NT2/D1 (cell line): Measurements from ENCODE around the gene ZNF397.

Experiments used
- SUZ12 ChIP-seq: IDR thresholded peaks from 2 replicates; pipeline ENCODE4 v1.6.1; 2011; ENCODE audit not compliant: insufficient read length, insufficient read depth; ENCODE audit errors: extremely low read depth
- YY1 ChIP-seq: IDR thresholded peaks from 2 replicates; pipeline ENCODE4 v1.6.1; 2011; ENCODE audit not compliant: insufficient read length, insufficient read depth
- ZNF274 ChIP-seq: IDR thresholded peaks from 2 replicates; pipeline ENCODE4 v1.6.1; 2011; ENCODE audit warnings: mild to moderate bottlenecking, low read depth, low read length

DNA sequence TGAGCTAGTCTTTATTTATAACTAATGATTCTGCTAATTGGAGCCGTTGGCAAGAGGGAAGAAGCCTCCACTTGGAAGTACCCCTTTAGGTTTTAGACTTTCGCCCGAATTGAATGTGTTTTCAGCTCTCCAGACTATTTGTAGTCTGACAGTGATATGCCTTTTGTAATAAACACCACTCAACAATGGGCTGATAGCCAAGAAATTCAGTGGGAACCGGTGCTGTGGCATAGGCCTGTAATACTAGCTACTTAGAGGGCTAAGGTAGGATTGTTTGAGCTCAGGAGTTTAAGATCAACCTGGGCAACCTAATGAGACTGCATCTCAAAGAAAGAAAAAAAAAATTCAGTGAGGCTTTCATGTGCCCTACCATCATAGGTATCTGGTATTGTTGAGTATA is 62.8 kb downstream of the ZNF397 start:
- TF ChIP-seq YY1 (no peak), ZNF274 (no peak), SUZ12 (no peak)
